ENCODE measurements around the gene MRGPRX3.

GRCh38 chr11:18171377-18172000 lies 39.1 kb downstream of the MRGPRX3 start:
- TF ChIP-seq POLR2A (IDR thresholded peaks at IDR 0.05), result no peak
- TF ChIP-seq, protein P1, sequence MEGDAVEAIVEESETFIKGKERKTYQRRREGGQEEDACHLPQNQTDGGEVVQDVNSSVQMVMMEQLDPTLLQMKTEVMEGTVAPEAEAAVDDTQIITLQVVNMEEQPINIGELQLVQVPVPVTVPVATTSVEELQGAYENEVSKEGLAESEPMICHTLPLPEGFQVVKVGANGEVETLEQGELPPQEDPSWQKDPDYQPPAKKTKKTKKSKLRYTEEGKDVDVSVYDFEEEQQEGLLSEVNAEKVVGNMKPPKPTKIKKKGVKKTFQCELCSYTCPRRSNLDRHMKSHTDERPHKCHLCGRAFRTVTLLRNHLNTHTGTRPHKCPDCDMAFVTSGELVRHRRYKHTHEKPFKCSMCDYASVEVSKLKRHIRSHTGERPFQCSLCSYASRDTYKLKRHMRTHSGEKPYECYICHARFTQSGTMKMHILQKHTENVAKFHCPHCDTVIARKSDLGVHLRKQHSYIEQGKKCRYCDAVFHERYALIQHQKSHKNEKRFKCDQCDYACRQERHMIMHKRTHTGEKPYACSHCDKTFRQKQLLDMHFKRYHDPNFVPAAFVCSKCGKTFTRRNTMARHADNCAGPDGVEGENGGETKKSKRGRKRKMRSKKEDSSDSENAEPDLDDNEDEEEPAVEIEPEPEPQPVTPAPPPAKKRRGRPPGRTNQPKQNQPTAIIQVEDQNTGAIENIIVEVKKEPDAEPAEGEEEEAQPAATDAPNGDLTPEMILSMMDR (IDR thresholded peaks at IDR 0.05), result peak in 3 of 6 experiments; percentile 30 to 59 (median 33)
